Mucosa of stomach (tissue), 1 donor: ENCODE results near the gene AGBL5.

Experiments used
- H3K27me3 ChIP-seq: one replicate; pipeline ENCODE4 v1.7.0; 2013; ENCODE audit warnings: mild to moderate bottlenecking, low read length; ENCODE audit not compliant: control insufficient read depth, insufficient read depth
- H3K36me3 ChIP-seq: one replicate; pipeline ENCODE4 v1.7.0; 2013; ENCODE audit warnings: low read length; ENCODE audit not compliant: control insufficient read depth, insufficient read depth
- H3K4me1 ChIP-seq: one replicate; pipeline ENCODE4 v1.7.0; 2013; ENCODE audit warnings: mild to moderate bottlenecking, low read length; ENCODE audit not compliant: control insufficient read depth, insufficient read depth
- H3K4me3 ChIP-seq: one replicate; pipeline ENCODE4 v1.7.0; 2013; ENCODE audit warnings: low read length
- H3K9ac ChIP-seq: one replicate; pipeline ENCODE4 v1.7.0; 2013; ENCODE audit warnings: mild to moderate bottlenecking, low read length, moderate library complexity
- H3K9me3 ChIP-seq: one replicate; pipeline ENCODE4 v1.7.0; 2013; ENCODE audit warnings: mild to moderate bottlenecking, low read length, moderate library complexity; ENCODE audit not compliant: control insufficient read depth
- donor health status: Pancreatic carcinoma.

The AGBL5 gene

GRCh38 chr2:27084297-27085061 is 33.0 kb downstream of the AGBL5 start:
- Histone ChIP-seq H3K9ac (no peak overlapping the region), H3K9me3 (no peaks in the 10 kb centered on the region), H3K27me3 (peaks cover 6% of the 10 kb centered on the region), H3K4me1 (peaks cover 40% of the 10 kb centered on the region), H3K36me3 (no peaks in the 10 kb centered on the region), H3K4me3 (no peak overlapping the region)

- H3K36me3 ChIP-seq = no peaks in the 10 kb centered on the region
- H3K27me3 ChIP-seq = peaks cover 6% of the 10 kb centered on the region
- H3K4me3 ChIP-seq = no peak overlapping the region
- H3K4me1 ChIP-seq = peaks cover 40% of the 10 kb centered on the region
- H3K9me3 ChIP-seq = no peaks in the 10 kb centered on the region
- H3K9ac ChIP-seq = peak overlapping the region; percentile 71
Observed at GRCh38 chr2:27085062-27085672, 33.7 kb downstream of the AGBL5 start.

- peaks cover 6% of the 10 kb centered on the region for H3K27me3 ChIP-seq
- no peaks in the 10 kb centered on the region for H3K9me3 ChIP-seq
- peak overlapping the region; percentile 71 for H3K9ac ChIP-seq
- peak overlapping the region; percentile 36 for H3K4me3 ChIP-seq
- H3K36me3 ChIP-seq = no peaks in the 10 kb centered on the region
- H3K4me1 ChIP-seq = peaks cover 38% of the 10 kb centered on the region
Observed at GRCh38 chr2:27085673-27086089, 34.2 kb downstream of the AGBL5 start.

GRCh38 chr2:27086090-27086723 is 34.7 kb downstream of the AGBL5 start:
- Histone ChIP-seq H3K27me3 (peaks cover 6% of the 10 kb centered on the region), H3K36me3 (no peaks in the 10 kb centered on the region), H3K9ac (peak overlapping the region; percentile 71), H3K9me3 (no peaks in the 10 kb centered on the region), H3K4me3 (peak overlapping the region; percentile 36), H3K4me1 (peaks cover 33% of the 10 kb centered on the region)

GRCh38 chr2:27086724-27087593 is 35.5 kb downstream of the AGBL5 start, which contains the start of gene KHK:
Gene KHK, plus strand, starts transcription at chr2:27086772. Its CDS starts 488 bp downstream, at chr2:27087260.
- Histone ChIP-seq H3K9ac (peak within 1 kb of the TSS; percentile 71), H3K36me3 (no peaks in the 10 kb centered on the region), H3K4me3 (peak within 1 kb of the TSS; percentile 38), H3K4me1 (peaks cover 25% of the 10 kb centered on the region), H3K9me3 (no peaks in the 10 kb centered on the region), H3K27me3 (peaks cover 6% of the 10 kb centered on the region)

GRCh38 chr2:27087823-27088410 is 36.4 kb downstream of the AGBL5 start:
- Histone ChIP-seq H3K9ac (no peak overlapping the region), H3K27me3 (peaks cover 6% of the 10 kb centered on the region), H3K4me1 (peaks cover 26% of the 10 kb centered on the region), H3K4me3 (no peak overlapping the region), H3K9me3 (no peaks in the 10 kb centered on the region), H3K36me3 (no peaks in the 10 kb centered on the region)

GRCh38 chr2:27088634-27089033 is 37.2 kb downstream of the AGBL5 start:
- Histone ChIP-seq H3K36me3 (no peaks in the 10 kb centered on the region), H3K9ac (no peak overlapping the region), H3K9me3 (no peaks in the 10 kb centered on the region), H3K4me1 (peaks cover 33% of the 10 kb centered on the region), H3K27me3 (peaks cover 6% of the 10 kb centered on the region), H3K4me3 (no peak overlapping the region)

GRCh38 chr2:27089111-27089954 is 37.9 kb downstream of the AGBL5 start:
- H3K4me1 ChIP-seq = peaks cover 37% of the 10 kb centered on the region
- H3K9me3 ChIP-seq = no peaks in the 10 kb centered on the region
- no peak overlapping the region for H3K4me3 ChIP-seq
- H3K9ac ChIP-seq = no peak overlapping the region
- H3K36me3 ChIP-seq = no peaks in the 10 kb centered on the region
- H3K27me3 ChIP-seq = peaks cover 6% of the 10 kb centered on the region

GRCh38 chr2:27091746-27092695 is 40.6 kb downstream of the AGBL5 start:
- no peak overlapping the region for H3K4me3 ChIP-seq
- H3K9ac ChIP-seq = no peak overlapping the region
- peaks cover 6% of the 10 kb centered on the region for H3K27me3 ChIP-seq
- peaks cover 35% of the 10 kb centered on the region for H3K4me1 ChIP-seq
- no peaks in the 10 kb centered on the region for H3K9me3 ChIP-seq
- no peaks in the 10 kb centered on the region for H3K36me3 ChIP-seq
